Measurements from ENCODE around the gene FZD10.

Gene FZD10

GRCh38 chr12:130155416-130156073 is 6.7 kb upstream of the FZD10 start:
- DNase-seq: no peak

GRCh38 chr12:130156652-130157275 is 5.5 kb upstream of the FZD10 start:
- no peak for DNase-seq

GRCh38 chr12:130157998-130158753 is 4.1 kb upstream of the FZD10 start:
- no peak for DNase-seq

- DNase-seq: no peak
Measured at GRCh38 chr12:130158754-130159059, 3.6 kb upstream of the FZD10 start.

- DNase-seq: no peak
Measured at GRCh38 chr12:130160306-130160705, 2.0 kb upstream of the FZD10 start.

- DNase-seq: no peak
Measured at GRCh38 chr12:130160711-130161231, 1.5 kb upstream of the FZD10 start.

- no peak for DNase-seq
Measured at GRCh38 chr12:130161261-130162243, 712 bp upstream of the FZD10 start.

GRCh38 chr12:130162745-130163460 is 639 bp downstream of the FZD10 start:
- no peak for DNase-seq

- DNase-seq: no peak
Measured at GRCh38 chr12:130163461-130164215, 1.4 kb downstream of the FZD10 start.

GRCh38 chr12:130164216-130164542 is 1.9 kb downstream of the FZD10 start:
- DNase-seq: no peak

GRCh38 chr12:130164936-130165335 is 2.7 kb downstream of the FZD10 start:
- DNase-seq: no peak

GRCh38 chr12:130166306-130166705 is 4.0 kb downstream of the FZD10 start:
- DNase-seq: no peak

- no peak for DNase-seq
Measured at GRCh38 chr12:130167537-130167936, 5.3 kb downstream of the FZD10 start.

- DNase-seq: no peak
Measured at GRCh38 chr12:130169256-130169655, 7.0 kb downstream of the FZD10 start.

- no peak for DNase-seq
Measured at GRCh38 chr12:130169924-130170323, 7.7 kb downstream of the FZD10 start.

- no peak for DNase-seq
Measured at GRCh38 chr12:130170611-130171010, 8.3 kb downstream of the FZD10 start.

GRCh38 chr12:130177635-130178242 is 15.5 kb downstream of the FZD10 start:
- no peak for DNase-seq

GRCh38 chr12:130178282-130178681 is 16.0 kb downstream of the FZD10 start:
- no peak for DNase-seq

- DNase-seq: no peak
Measured at GRCh38 chr12:130179191-130179590, 16.9 kb downstream of the FZD10 start.

- no peak for DNase-seq
Measured at GRCh38 chr12:130179621-130180020, 17.4 kb downstream of the FZD10 start.

GRCh38 chr12:130181211-130181610 is 18.9 kb downstream of the FZD10 start:
- DNase-seq: no peak
